ENCODE results near the gene OCRL.

Gene OCRL

GRCh38 chrX:129631849-129632248, 91.8 kb downstream of the OCRL start:
- Mint-ChIP-seq H3K4me1 (no peaks in the 10 kb centered on the region), H3K36me3 (ENCODE audit: low read depth) (no peaks in the 10 kb centered on the region), H3K27me3 (ENCODE audit: low read depth) (peaks cover 6% of the 10 kb centered on the region), H3K4me3 (no peak overlapping the region), H3K27ac (no peak overlapping the region), H3K9me3 (peaks cover 4% of the 10 kb centered on the region)
- TF ChIP-seq CTCF (IDR thresholded peaks at IDR 0.05; ENCODE audit: unreplicated experiment in 3 of 3): no peak

- peaks cover 2% of the 10 kb centered on the region for H3K4me1 Mint-ChIP-seq
- peaks cover 10% of the 10 kb centered on the region for H3K27me3 Mint-ChIP-seq (ENCODE audit: low read depth)
Measured at GRCh38 chrX:129632443-129632842, 92.4 kb downstream of the OCRL start.

GRCh38 chrX:129634541-129634940, 94.5 kb downstream of the OCRL start:
- TF ChIP-seq CTCF (IDR thresholded peaks at IDR 0.05; ENCODE audit: unreplicated experiment in 3 of 3): no peak
- Mint-ChIP-seq H3K27me3 (ENCODE audit: low read depth) (peaks cover 12% of the 10 kb centered on the region), H3K4me3 (no peak overlapping the region)

More at GRCh38 chrX:129632443-129632842, 92.4 kb downstream of the OCRL start:
- H3K27ac Mint-ChIP-seq: no peak overlapping the region
- H3K4me3 Mint-ChIP-seq: no peak overlapping the region
- H3K9me3 Mint-ChIP-seq: peaks cover 4% of the 10 kb centered on the region
- H3K36me3 Mint-ChIP-seq (ENCODE audit: low read depth): no peaks in the 10 kb centered on the region
- TF ChIP-seq CTCF (IDR thresholded peaks at IDR 0.05; ENCODE audit: unreplicated experiment in 3 of 3): no peak

GRCh38 chrX:129636175-129636681, 96.2 kb downstream of the OCRL start:
- TF ChIP-seq CTCF (IDR thresholded peaks at IDR 0.05; ENCODE audit: unreplicated experiment in 3 of 3): no peak
- Mint-ChIP-seq H3K9me3 (no peaks in the 10 kb centered on the region), H3K27me3 (ENCODE audit: low read depth) (peaks cover 17% of the 10 kb centered on the region), H3K4me1 (peaks cover 7% of the 10 kb centered on the region), H3K36me3 (ENCODE audit: low read depth) (no peaks in the 10 kb centered on the region), H3K27ac (peak overlapping the region in 1 of 3 experiments; percentile 37), H3K4me3 (no peak overlapping the region)

More at GRCh38 chrX:129634541-129634940, 94.5 kb downstream of the OCRL start:
- peaks cover 4% of the 10 kb centered on the region for H3K4me1 Mint-ChIP-seq
- no peaks in the 10 kb centered on the region for H3K36me3 Mint-ChIP-seq (ENCODE audit: low read depth)
- H3K27ac Mint-ChIP-seq: no peak overlapping the region
- no peaks in the 10 kb centered on the region for H3K9me3 Mint-ChIP-seq

- Mint-ChIP-seq H3K9me3 (no peaks in the 10 kb centered on the region), H3K4me3 (no peak overlapping the region), H3K27ac (peak overlapping the region in 1 of 3 experiments; percentile 43), H3K36me3 (ENCODE audit: low read depth) (no peaks in the 10 kb centered on the region), H3K27me3 (ENCODE audit: low read depth) (peaks cover 11% of the 10 kb centered on the region), H3K4me1 (peaks cover 13% of the 10 kb centered on the region)
- peak; percentile 85 to 88 (median 87) for TF ChIP-seq CTCF (IDR thresholded peaks at IDR 0.05; ENCODE audit: unreplicated experiment in 3 of 3)
Measured at GRCh38 chrX:129637217-129638109, 97.4 kb downstream of the OCRL start.

Measured in nephron (organoid).